HG03196 (cell line): ENCODE measurements around the gene OCRL.

Experiments used
- ATAC-seq: cut with Tn5 transposase; IDR thresholded peaks from one replicate; pipeline ENCODE4 v1.9.1; 2021; ENCODE audit not compliant: unreplicated experiment

Gene OCRL

GRCh38 chrX:129540068-129540653 is at the start of gene OCRL:
Gene OCRL, plus strand, starts transcription at chrX:129540259. Its CDS starts 181 bp downstream, at chrX:129540440.
- ATAC-seq = peak; percentile 89

- ATAC-seq = no peak
These were observed 49.7 kb upstream of the OCRL start for GRCh38 chrX:129490330-129490729.

GRCh38 chrX:129493643-129494042 is 46.4 kb upstream of the OCRL start:
- ATAC-seq = no peak

- no peak for ATAC-seq
These were observed 45.2 kb upstream of the OCRL start for GRCh38 chrX:129494887-129495286.

GRCh38 chrX:129495900-129496299 is 44.2 kb upstream of the OCRL start:
- ATAC-seq = no peak

GRCh38 chrX:129496625-129497024 is 43.4 kb upstream of the OCRL start:
- no peak for ATAC-seq

GRCh38 chrX:129497146-129497843 is 42.8 kb upstream of the OCRL start:
- no peak for ATAC-seq

- no peak for ATAC-seq
These were observed 29.7 kb upstream of the OCRL start for GRCh38 chrX:129510331-129510730.

- no peak for ATAC-seq
These were observed 28.4 kb upstream of the OCRL start for GRCh38 chrX:129511689-129512088.

- ATAC-seq = no peak
These were observed 27.6 kb upstream of the OCRL start for GRCh38 chrX:129512409-129512808.

- no peak for ATAC-seq
These were observed 23.7 kb upstream of the OCRL start for GRCh38 chrX:129516402-129516801.

- ATAC-seq = no peak
These were observed 19.9 kb upstream of the OCRL start for GRCh38 chrX:129520151-129520550.

GRCh38 chrX:129522184-129523078 is 17.6 kb upstream of the OCRL start:
- no peak for ATAC-seq

GRCh38 chrX:129523079-129523911 is 16.8 kb upstream of the OCRL start, which contains the start of gene SMARCA1:
Gene SMARCA1, minus strand, starts transcription at chrX:129523490. Its CDS starts 120 bp downstream, at chrX:129523370.
- no peak for ATAC-seq

- ATAC-seq = no peak
These were observed 15.7 kb upstream of the OCRL start for GRCh38 chrX:129524250-129524850.

- ATAC-seq = no peak
These were observed 14.9 kb upstream of the OCRL start for GRCh38 chrX:129525162-129525561.

GRCh38 chrX:129525896-129526295 is 14.2 kb upstream of the OCRL start:
- no peak for ATAC-seq

GRCh38 chrX:129529685-129530281 is 10.3 kb upstream of the OCRL start:
- ATAC-seq = no peak

- ATAC-seq = no peak
These were observed 9.6 kb upstream of the OCRL start for GRCh38 chrX:129530410-129530809.

- ATAC-seq = no peak
These were observed 8.9 kb upstream of the OCRL start for GRCh38 chrX:129531132-129531531.
